Activated CD8-positive, alpha-beta memory T cell treated with anti-CD3 and anti-CD28 coated beads for 48 hours (primary cell): ENCODE data around the gene PANX3.

Source experiments
- DNase-seq, 3 experiments: peaks; one replicate each; pipeline ENCODE4 v3.0.0-alpha.2; 2020; ENCODE audit warnings: low read depth in 2 of 3, low spot score in 2 of 3

The PANX3 gene

DNA sequence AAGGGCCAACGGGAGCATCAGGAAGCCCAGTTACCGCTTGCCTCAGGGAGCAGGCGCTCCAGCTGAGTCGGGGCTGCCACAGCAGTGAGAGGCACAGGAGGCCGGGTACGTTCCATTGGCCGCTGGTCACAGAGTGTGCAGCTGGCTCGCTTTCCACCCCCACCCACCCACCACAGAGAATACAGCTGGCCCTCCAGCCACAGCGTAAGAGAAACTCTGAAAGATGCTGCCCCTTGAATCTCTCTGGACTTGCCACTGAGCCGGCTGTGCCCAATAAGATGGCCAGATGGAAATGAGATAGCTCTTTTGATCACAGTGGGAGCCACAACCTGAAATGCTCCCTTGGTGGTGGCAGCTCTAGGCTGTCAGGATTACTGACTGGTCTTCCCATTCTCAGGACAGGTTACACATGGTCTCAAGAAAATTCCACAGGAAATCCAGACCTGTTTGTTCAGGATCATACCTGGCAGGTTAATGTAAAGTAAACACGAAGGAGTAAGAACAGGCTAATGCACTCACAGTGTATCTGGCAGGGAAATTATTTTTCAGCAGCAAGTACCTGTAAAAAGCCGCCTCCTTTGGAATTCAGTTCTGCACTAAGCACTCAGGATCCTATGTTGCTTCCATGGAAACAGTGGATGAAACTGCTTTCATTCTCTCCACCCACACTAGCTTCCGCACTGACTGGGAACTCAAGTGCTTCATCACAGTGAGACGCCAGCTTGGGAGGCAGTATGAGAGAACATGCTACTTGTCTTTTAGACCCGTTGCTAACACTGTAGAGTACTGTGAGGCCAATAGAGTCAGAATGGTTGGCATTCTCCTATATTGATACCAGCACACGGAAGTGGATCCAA is 45.8 kb downstream of the PANX3 start:
- DNase-seq: no peak

DNA sequence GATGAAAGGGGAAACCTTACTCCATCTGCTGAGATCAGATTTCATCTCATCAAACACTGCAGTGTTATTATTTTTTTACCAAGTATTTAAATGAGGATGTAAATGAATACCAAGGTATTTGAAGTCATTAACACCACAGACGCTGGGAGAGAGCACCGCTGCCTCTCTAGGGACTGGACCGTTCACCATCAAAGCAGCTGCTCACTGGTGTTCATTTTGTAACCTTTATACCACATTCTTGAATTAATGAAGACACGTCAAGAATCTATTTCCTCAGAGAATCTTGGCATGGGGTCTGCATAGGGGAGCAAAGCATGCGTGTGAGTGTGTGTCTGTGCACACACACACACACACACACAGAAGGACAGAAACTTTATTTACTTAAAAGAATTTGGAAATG is 46.7 kb downstream of the PANX3 start:
- DNase-seq: no peak

DNA sequence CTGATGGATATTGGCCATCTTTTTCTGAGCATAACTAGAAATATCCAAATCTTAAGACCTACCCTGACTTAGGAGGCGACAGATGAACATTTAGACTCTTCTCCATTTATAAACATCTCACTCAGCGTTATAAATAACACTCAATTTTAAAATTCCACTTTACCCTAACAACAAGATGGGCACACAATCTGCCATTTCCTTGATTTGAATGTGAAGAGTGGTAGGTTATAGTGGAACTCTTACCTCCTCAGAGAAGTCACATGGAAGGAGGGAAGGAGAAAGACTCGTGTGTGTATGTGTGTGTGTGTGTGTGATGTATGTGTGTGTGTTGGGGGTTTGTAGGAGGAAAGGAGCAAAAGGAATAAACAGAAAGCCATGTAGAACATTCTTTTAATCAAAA is 47.3 kb downstream of the PANX3 start:
- no peak for DNase-seq

- DNase-seq: no peak
Measured at GRCh38 chr11:124658986-124659385, 47.8 kb downstream of the PANX3 start.

GRCh38 chr11:124661553-124661952 is 50.3 kb downstream of the PANX3 start:
- DNase-seq: no peak

GRCh38 chr11:124662106-124662505 is 50.9 kb downstream of the PANX3 start:
- DNase-seq: no peak

GRCh38 chr11:124663861-124664260 is 52.6 kb downstream of the PANX3 start:
- DNase-seq: no peak

DNA sequence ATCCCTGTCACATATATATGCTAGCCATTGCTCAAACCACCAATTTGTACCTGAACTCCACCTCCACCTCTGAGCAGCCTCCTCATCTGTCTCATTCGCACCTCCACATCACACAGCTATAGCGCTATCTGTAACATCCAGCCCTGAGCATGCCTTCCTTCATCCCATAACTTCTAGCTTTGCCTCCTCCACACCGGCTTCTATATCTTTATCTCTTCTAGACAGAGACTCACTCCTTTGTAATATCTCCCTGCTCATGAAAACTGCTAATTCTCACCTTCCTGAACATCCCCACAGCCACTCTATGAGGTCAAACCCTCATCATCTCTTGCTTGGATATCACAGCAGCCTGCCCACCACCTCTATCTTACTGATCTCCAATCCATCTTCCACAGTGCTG is 56.4 kb downstream of the PANX3 start:
- no peak for DNase-seq

- DNase-seq: no peak
Measured at GRCh38 chr11:124669193-124669592, 58.0 kb downstream of the PANX3 start.
